ENCODE measurements around the gene TGFBR1.

TGFBR1 gene

GRCh38 chr9:99114049-99114440, 9.1 kb downstream of the TGFBR1 start:
- TF ChIP-seq CTCF (IDR thresholded peaks at IDR 0.05): no peak

GRCh38 chr9:99114846-99115500, 10.1 kb downstream of the TGFBR1 start:
- no peak for TF ChIP-seq CTCF (IDR thresholded peaks at IDR 0.05)

GRCh38 chr9:99116003-99116411, 11.1 kb downstream of the TGFBR1 start:
- no peak for TF ChIP-seq CTCF (IDR thresholded peaks at IDR 0.05)

- TF ChIP-seq CTCF (IDR thresholded peaks at IDR 0.05): no peak
Measured at GRCh38 chr9:99118782-99119466, 14.0 kb downstream of the TGFBR1 start.

- TF ChIP-seq CTCF (IDR thresholded peaks at IDR 0.05): no peak
Measured at GRCh38 chr9:99119976-99120655, 15.2 kb downstream of the TGFBR1 start.

- no peak for TF ChIP-seq CTCF (IDR thresholded peaks at IDR 0.05)
Measured at GRCh38 chr9:99121604-99122003, 16.7 kb downstream of the TGFBR1 start.

- no peak for TF ChIP-seq CTCF (IDR thresholded peaks at IDR 0.05)
Measured at GRCh38 chr9:99124534-99125255, 19.8 kb downstream of the TGFBR1 start.
